HEK293 (cell line): ENCODE measurements around the gene ASB8.

Experiments used
- CTCF ChIA-PET: fragments of 350-600 bp; formaldehyde crosslinking; extraction: SDS; loops from one replicate; lab custom pipeline; 2021; ENCODE audit warnings: antibody characterized with exemption; lab: Yijun Ruan, JAX
- POLR2A ChIA-PET: fragments of 300-600 bp; formaldehyde crosslinking; extraction: SDS; loops from one replicate; lab custom pipeline; 2020; ENCODE audit warnings: antibody characterized with exemption, inconsistent platforms; lab: Yijun Ruan, JAX
- H3K27ac ChIP-seq: fragments of 200-500 bp; sonication (Bioruptor generic); 2 replicates; pipeline ENCODE4 v1.5.1; 2014; ENCODE audit warnings: low read depth, low read length, control low read depth, inconsistent platforms; ENCODE audit errors: extremely low read depth
- H3K36me3 ChIP-seq, 2 experiments: fragments of 200-500 bp in 1 of 2; sonication (Bioruptor generic) in 1 of 2; 1 replicate in 1 of 2; 2 replicates in 1 of 2; pipeline ENCODE4 v1.5.1; 2014 to 2017; ENCODE audit warnings: inconsistent platforms in 2 of 2, low read length in 2 of 2; ENCODE audit not compliant: control insufficient read depth in 2 of 2, insufficient read depth in 1 of 2
- H3K4me1 ChIP-seq: fragments of 200-500 bp; sonication (Bioruptor generic); 2 replicates; pipeline ENCODE4 v1.5.1; 2014; ENCODE audit warnings: mild to moderate bottlenecking, low read length, inconsistent platforms; ENCODE audit not compliant: control insufficient read depth, insufficient read depth
- H3K4me3 ChIP-seq: 2 replicates; pipeline ENCODE4 v1.5.1; 2011; ENCODE audit warnings: low read depth, mild to moderate bottlenecking, control low read depth, low read length, moderate library complexity
- H3K9me3 ChIP-seq: fragments of 200-500 bp; sonication (Bioruptor generic); 2 replicates; pipeline ENCODE4 v1.5.1; 2014; ENCODE audit warnings: low read depth, low read length, inconsistent platforms; ENCODE audit not compliant: control insufficient read depth, insufficient read depth
- PRDM1 ChIP-seq: fragments of 450-650 bp; formaldehyde crosslinking; IDR thresholded peaks from 2 replicates; pipeline ENCODE4; 2016; ENCODE audit warnings: missing biosample characterization, missing genetic modification characterization
- REST ChIP-seq: fragments of 450-650 bp; formaldehyde crosslinking; IDR thresholded peaks from 2 replicates; pipeline ENCODE4 v1.5.1; 2016; ENCODE audit warnings: missing biosample characterization, missing genetic modification characterization
- ZBTB10 ChIP-seq: fragments of 450-650 bp; formaldehyde crosslinking; IDR thresholded peaks from 2 replicates; pipeline ENCODE4 v1.5.1; 2016; ENCODE audit warnings: missing biosample characterization, missing genetic modification characterization
- ZBTB11 ChIP-seq: fragments of 450-650 bp; formaldehyde crosslinking; conservative IDR thresholded peaks from 2 replicates; pipeline ENCODE4 v1.5.1; 2016; ENCODE audit warnings: low read depth, missing biosample characterization, missing genetic modification characterization
- ZBTB17 ChIP-seq: fragments of 450-650 bp; formaldehyde crosslinking; IDR thresholded peaks from 2 replicates; pipeline ENCODE4 v1.5.1; 2016; ENCODE audit warnings: missing biosample characterization, missing genetic modification characterization
- ZBTB48 ChIP-seq: fragments of 450-650 bp; formaldehyde crosslinking; IDR thresholded peaks from 2 replicates; pipeline ENCODE4 v1.5.1; 2016; ENCODE audit warnings: missing biosample characterization, missing genetic modification characterization
- ZFP3 ChIP-seq: fragments of 450-650 bp; formaldehyde crosslinking; IDR thresholded peaks from 2 replicates; pipeline ENCODE4 v1.5.1; 2016; ENCODE audit warnings: low read depth, missing biosample characterization, missing genetic modification characterization
- ZNF221 ChIP-seq: fragments of 450-650 bp; formaldehyde crosslinking; IDR thresholded peaks from 2 replicates; pipeline ENCODE4 v1.5.1; 2017; ENCODE audit warnings: missing biosample characterization, missing genetic modification characterization, borderline replicate concordance
- ZNF324 ChIP-seq: fragments of 450-650 bp; formaldehyde crosslinking; IDR thresholded peaks from 2 replicates; pipeline ENCODE4 v1.5.1; 2016; ENCODE audit warnings: missing biosample characterization, missing genetic modification characterization
- ZNF335 ChIP-seq: fragments of 450-650 bp; formaldehyde crosslinking; conservative IDR thresholded peaks from 2 replicates; pipeline ENCODE4 v1.5.1; 2016; ENCODE audit warnings: missing biosample characterization, missing genetic modification characterization
- ZNF404 ChIP-seq: fragments of 450-650 bp; formaldehyde crosslinking; IDR thresholded peaks from 2 replicates; pipeline ENCODE4 v1.5.1; 2017; ENCODE audit warnings: missing biosample characterization, missing genetic modification characterization
- ZNF513 ChIP-seq: fragments of 450-650 bp; IDR thresholded peaks from 2 replicates; pipeline ENCODE4 v1.5.1; 2018; ENCODE audit warnings: missing biosample characterization, missing genetic modification characterization
- ZNF561 ChIP-seq: fragments of 450-650 bp; IDR thresholded peaks from 2 replicates; pipeline ENCODE4 v1.5.1; 2018; ENCODE audit warnings: missing biosample characterization, missing genetic modification characterization, borderline replicate concordance
- ZNF600 ChIP-seq: fragments of 450-650 bp; formaldehyde crosslinking; IDR thresholded peaks from 2 replicates; pipeline ENCODE4 v1.5.1; 2016; ENCODE audit warnings: missing biosample characterization, missing genetic modification characterization

ASB8 gene

GRCh38 chr12:48105321-48105866 lies 51.9 kb downstream of the ASB8 start (continued):
- TF ChIP-seq ZBTB11 (tag by site-specific recombination): no peak
- no peak for TF ChIP-seq ZBTB10
- TF ChIP-seq ZBTB17 (tag by site-specific recombination): peak; percentile 52; the same call in 1 of the 2 replicates
- peak; percentile 78 for TF ChIP-seq ZNF335 (tag by site-specific recombination)
- peak; percentile 24; the same call in 1 of the 2 replicates for TF ChIP-seq ZBTB48 (tag by site-specific recombination)
- no peak for TF ChIP-seq ZNF324 (tag by site-specific recombination)
- TF ChIP-seq ZNF221 (tag by site-specific recombination): no peak

GRCh38 chr12:48104531-48104930 lies 52.8 kb downstream of the ASB8 start:
- H3K36me3 ChIP-seq: peaks cover 0 to under 1% of the 10 kb centered on the region in 2 experiments; a peak in 2 of 3 replicates
- peak overlapping the region; percentile 99 for H3K4me3 ChIP-seq
- TF ChIP-seq ZNF513 (tag by site-specific recombination): no peak
- 0 out of 2 replicates have a peak, but pooled peaks have one; percentile 50 for TF ChIP-seq ZNF600
- TF ChIP-seq PRDM1 (tag by site-specific recombination): 0 out of 2 replicates have a peak, but pooled peaks have one; percentile 43
- TF ChIP-seq REST (tag by site-specific recombination): no peak
- TF ChIP-seq ZNF404 (tag by site-specific recombination): no peak
- TF ChIP-seq ZNF561: no peak
- no peak for TF ChIP-seq ZFP3 (tag by site-specific recombination)
- CTCF ChIA-PET: no interaction called here
- POLR2A ChIA-PET: interaction anchor here (0.6 to 2.9 kb wide), 2 partner anchors 15 to 77 kb away, joined by 3 to 24 read pairs; partner anchors contain the start of gene PFKM
- no peaks in the 10 kb centered on the region for H3K4me1 ChIP-seq
- no peak overlapping the region for H3K27ac ChIP-seq
- H3K9me3 ChIP-seq: no peaks in the 10 kb centered on the region
